ENCODE measurements around the gene NEDD4L.

- TF ChIP-seq CTCF (IDR thresholded peaks at IDR 0.05) (peak; percentile 81), EZH2 (IDR thresholded peaks at IDR 0.05; ENCODE audit: borderline replicate concordance, insufficient read depth, low read depth, low read length, poor library complexity, severe bottlenecking) (no peak)
Observed at GRCh38 chr18:58043491-58044369, at the start of gene NEDD4L.

Measured in B cell (primary cell).